Measurements from ENCODE around the gene FYTTD1.

FYTTD1 gene

DNA sequence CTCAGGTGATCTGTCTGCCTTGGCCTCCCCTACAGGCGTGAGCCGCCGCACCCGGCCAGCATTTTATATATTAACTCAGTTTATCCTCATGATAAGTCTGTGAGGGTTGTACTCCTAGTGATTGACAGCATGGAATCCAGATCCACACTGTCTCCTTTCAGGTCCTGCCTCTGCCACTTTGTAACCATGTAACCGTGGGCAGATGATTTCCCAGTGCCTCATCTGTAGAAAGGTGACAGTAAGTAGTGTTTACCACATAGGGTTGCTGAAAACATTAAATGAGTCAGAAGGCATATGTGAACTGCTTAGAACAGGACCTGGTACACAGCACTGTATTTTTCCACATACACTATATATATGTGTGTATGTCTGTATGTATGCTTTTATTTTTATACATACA lies 2.4 kb downstream of the FYTTD1 start:
- H3K27me3 ChIP-seq (replicated peaks; ENCODE audit: control insufficient read depth, insufficient read depth, low read length): no peaks in the 10 kb centered on the region

GRCh38 chr3:197753263-197753662 lies 3.6 kb downstream of the FYTTD1 start:
- Histone ChIP-seq H3K36me3 (ENCODE audit: control insufficient read depth, insufficient read depth, low read length) (peaks cover 4% of the 10 kb centered on the region), H3K4me3 (replicated peaks; ENCODE audit: low read depth, low read length) (no peak overlapping the region; the same call in 1 of the 2 replicates), H3K27me3 (replicated peaks; ENCODE audit: control insufficient read depth, insufficient read depth, low read length) (no peaks in the 10 kb centered on the region)
- TF ChIP-seq CTCF (IDR thresholded peaks at IDR 0.05; ENCODE audit: insufficient read depth, low read length, poor library complexity, severe bottlenecking): no peak
- DNase-seq (ENCODE audit: extremely low read depth, insufficient read length): no peak

More for the DNA sequence above, 2.4 kb downstream of the FYTTD1 start:
- no peak for DNase-seq (ENCODE audit: extremely low read depth, insufficient read length)
- Histone ChIP-seq H3K36me3 (ENCODE audit: control insufficient read depth, insufficient read depth, low read length) (peaks cover 2% of the 10 kb centered on the region), H3K4me3 (replicated peaks; ENCODE audit: low read depth, low read length) (peak overlapping the region; percentile 89)
- no peak for TF ChIP-seq CTCF (IDR thresholded peaks at IDR 0.05; ENCODE audit: insufficient read depth, low read length, poor library complexity, severe bottlenecking)

- no peak overlapping the region for H3K4me3 ChIP-seq (replicated peaks; ENCODE audit: low read depth, low read length)
- no peak for DNase-seq (ENCODE audit: extremely low read depth, insufficient read length)
- H3K27me3 ChIP-seq (replicated peaks; ENCODE audit: control insufficient read depth, insufficient read depth, low read length): no peaks in the 10 kb centered on the region
- peaks cover 5% of the 10 kb centered on the region for H3K36me3 ChIP-seq (ENCODE audit: control insufficient read depth, insufficient read depth, low read length)
- no peak for TF ChIP-seq CTCF (IDR thresholded peaks at IDR 0.05; ENCODE audit: insufficient read depth, low read length, poor library complexity, severe bottlenecking)
These were observed 7.0 kb downstream of the FYTTD1 start for GRCh38 chr3:197756704-197757103.

DNA sequence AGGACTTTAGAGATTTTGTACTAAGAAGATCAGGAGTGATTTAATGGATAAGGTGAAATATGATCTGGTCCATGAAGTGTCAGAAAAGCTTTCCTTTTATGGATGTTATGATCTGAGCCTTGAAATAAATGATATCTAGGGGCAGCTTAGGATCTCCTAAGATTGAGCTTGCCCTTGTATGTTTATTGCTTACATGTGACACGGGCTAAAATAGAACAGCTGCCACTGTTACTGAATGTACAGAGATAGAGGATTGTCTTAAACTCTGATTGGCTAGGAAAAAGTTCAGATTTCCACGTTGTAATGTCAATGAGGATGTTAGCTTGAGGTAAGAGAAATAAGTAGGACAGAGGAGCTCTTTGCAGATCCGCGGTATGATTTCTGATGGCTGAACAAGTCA lies 8.8 kb downstream of the FYTTD1 start:
- DNase-seq (ENCODE audit: extremely low read depth, insufficient read length): no peak
- Histone ChIP-seq H3K27me3 (replicated peaks; ENCODE audit: control insufficient read depth, insufficient read depth, low read length) (no peaks in the 10 kb centered on the region), H3K36me3 (ENCODE audit: control insufficient read depth, insufficient read depth, low read length) (peaks cover 7% of the 10 kb centered on the region), H3K4me3 (replicated peaks; ENCODE audit: low read depth, low read length) (no peak overlapping the region)
- no peak for TF ChIP-seq CTCF (IDR thresholded peaks at IDR 0.05; ENCODE audit: insufficient read depth, low read length, poor library complexity, severe bottlenecking)

DNA sequence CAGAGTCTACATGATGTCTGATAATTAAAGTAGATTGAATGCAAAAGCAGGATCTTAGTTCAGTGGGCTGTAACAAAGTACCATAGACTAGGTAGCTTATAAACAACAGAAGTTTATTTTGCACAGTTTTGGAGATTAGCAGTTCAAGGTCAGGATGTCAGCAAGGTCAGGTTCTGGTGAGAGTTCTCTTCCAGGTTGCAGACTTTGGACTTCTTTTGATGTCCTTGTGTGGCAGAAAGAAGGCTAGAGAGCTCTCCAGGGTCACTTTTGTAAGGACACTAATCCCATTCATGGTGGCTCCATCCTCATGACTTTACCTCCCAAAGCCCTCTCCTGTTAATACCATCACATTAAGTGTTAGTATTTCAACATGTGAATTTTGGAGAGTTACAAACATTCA lies 12.1 kb downstream of the FYTTD1 start:
- H3K27me3 ChIP-seq (replicated peaks; ENCODE audit: control insufficient read depth, insufficient read depth, low read length): no peaks in the 10 kb centered on the region
- no peak overlapping the region for H3K4me3 ChIP-seq (replicated peaks; ENCODE audit: low read depth, low read length)
- peaks cover 7% of the 10 kb centered on the region for H3K36me3 ChIP-seq (ENCODE audit: control insufficient read depth, insufficient read depth, low read length)
- no peak for TF ChIP-seq CTCF (IDR thresholded peaks at IDR 0.05; ENCODE audit: insufficient read depth, low read length, poor library complexity, severe bottlenecking)
- DNase-seq (ENCODE audit: extremely low read depth, insufficient read length): no peak

DNA sequence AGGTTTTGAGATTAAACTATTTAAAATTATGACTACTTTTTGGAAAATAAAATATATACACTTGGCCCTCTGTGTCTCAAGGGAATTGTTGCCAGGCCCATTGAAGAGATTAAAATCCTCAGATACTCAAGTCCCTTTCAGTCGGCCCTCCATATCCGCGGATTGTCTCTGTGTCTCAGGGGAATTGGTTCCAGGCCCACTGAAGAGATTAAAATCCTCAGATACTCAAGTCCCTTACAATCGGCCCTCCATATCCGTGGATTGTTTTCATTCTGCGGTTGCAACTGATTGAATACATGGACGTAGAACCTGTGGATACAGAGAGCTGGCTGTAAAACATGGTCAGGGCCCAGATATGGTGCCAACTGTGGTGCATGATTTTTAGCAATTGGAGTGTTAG lies 25.6 kb downstream of the FYTTD1 start:
- no peak for TF ChIP-seq CTCF (IDR thresholded peaks at IDR 0.05; ENCODE audit: insufficient read depth, low read length, poor library complexity, severe bottlenecking)
- no peak for DNase-seq (ENCODE audit: extremely low read depth, insufficient read length)
- Histone ChIP-seq H3K36me3 (ENCODE audit: control insufficient read depth, insufficient read depth, low read length) (peaks cover 30% of the 10 kb centered on the region), H3K4me3 (replicated peaks; ENCODE audit: low read depth, low read length) (no peak overlapping the region), H3K27me3 (replicated peaks; ENCODE audit: control insufficient read depth, insufficient read depth, low read length) (no peaks in the 10 kb centered on the region)
